ENCODE data around the gene BCAS1.
A peak's percentile ranks its signal among the peaks of the same experiment; 100 is the strongest.

The BCAS1 gene

DNA sequence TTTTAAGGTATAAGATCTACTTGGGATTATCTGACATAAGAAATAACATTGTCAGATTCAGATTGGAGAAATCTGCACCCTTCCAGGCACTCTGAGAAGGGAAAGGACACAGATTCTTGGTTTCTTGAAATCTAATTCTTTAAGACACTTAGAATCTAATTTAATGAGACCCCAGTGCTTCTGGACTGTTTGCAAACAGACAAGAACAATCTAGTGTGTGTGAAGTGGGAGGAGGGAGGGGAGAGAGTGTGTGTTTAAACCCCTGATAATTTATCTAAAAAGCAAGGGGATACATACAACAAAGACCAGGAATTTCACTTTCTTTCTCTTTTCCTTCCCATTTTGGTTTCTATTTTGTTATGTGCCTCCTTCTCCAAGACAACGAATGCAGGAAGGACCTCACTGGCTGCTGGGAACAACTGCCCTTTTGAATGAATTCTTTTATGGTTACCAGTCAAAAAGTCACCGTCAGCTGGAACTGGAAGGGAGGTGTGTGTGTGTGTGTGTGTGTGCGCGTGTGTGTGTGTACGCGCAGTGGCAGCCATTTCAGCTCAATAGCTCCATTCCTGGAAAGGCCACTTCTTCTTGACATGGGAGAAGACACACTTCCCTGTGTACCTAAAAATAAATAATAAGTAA lies 129.4 kb downstream of the BCAS1 start:
- peak; percentile 27 for DNase-seq
- peaks cover 33% of the 10 kb centered on the region for H3K4me1 ChIP-seq
- H3K9me3 ChIP-seq = no peaks in the 10 kb centered on the region
- H3K36me3 ChIP-seq = no peaks in the 10 kb centered on the region
- TF ChIP-seq, protein P1, sequence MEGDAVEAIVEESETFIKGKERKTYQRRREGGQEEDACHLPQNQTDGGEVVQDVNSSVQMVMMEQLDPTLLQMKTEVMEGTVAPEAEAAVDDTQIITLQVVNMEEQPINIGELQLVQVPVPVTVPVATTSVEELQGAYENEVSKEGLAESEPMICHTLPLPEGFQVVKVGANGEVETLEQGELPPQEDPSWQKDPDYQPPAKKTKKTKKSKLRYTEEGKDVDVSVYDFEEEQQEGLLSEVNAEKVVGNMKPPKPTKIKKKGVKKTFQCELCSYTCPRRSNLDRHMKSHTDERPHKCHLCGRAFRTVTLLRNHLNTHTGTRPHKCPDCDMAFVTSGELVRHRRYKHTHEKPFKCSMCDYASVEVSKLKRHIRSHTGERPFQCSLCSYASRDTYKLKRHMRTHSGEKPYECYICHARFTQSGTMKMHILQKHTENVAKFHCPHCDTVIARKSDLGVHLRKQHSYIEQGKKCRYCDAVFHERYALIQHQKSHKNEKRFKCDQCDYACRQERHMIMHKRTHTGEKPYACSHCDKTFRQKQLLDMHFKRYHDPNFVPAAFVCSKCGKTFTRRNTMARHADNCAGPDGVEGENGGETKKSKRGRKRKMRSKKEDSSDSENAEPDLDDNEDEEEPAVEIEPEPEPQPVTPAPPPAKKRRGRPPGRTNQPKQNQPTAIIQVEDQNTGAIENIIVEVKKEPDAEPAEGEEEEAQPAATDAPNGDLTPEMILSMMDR (IDR thresholded peaks at IDR 0.05; ENCODE audit: low read depth, low read length) = no peak
- no peaks in the 10 kb centered on the region for H3K27me3 ChIP-seq
- H3K4me3 ChIP-seq (ENCODE audit: low read depth, low read length) = no peak overlapping the region

DNA sequence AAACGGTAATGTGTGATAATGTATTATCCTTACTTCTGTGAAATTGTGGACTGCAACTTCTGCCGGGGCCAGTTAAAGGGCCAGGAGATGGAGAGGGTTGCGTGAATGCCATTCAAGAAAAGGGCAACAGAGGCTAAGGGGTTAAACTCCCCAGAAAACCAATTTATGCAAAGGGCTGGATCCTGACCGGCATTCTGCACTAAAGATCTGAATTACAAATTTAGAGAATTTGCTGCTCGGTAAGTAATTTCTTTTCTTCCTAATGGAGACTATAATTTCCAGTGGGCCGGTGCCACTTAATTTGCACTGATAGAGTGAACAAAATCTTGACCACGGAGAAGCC lies 130.1 kb downstream of the BCAS1 start:
- Histone ChIP-seq H3K4me3 (ENCODE audit: low read depth, low read length) (no peak overlapping the region), H3K9me3 (no peaks in the 10 kb centered on the region), H3K4me1 (peaks cover 33% of the 10 kb centered on the region), H3K27me3 (no peaks in the 10 kb centered on the region), H3K36me3 (no peaks in the 10 kb centered on the region)
- no peak for DNase-seq
- TF ChIP-seq, protein P1 (IDR thresholded peaks at IDR 0.05; ENCODE audit: low read depth, low read length) = no peak

DNA sequence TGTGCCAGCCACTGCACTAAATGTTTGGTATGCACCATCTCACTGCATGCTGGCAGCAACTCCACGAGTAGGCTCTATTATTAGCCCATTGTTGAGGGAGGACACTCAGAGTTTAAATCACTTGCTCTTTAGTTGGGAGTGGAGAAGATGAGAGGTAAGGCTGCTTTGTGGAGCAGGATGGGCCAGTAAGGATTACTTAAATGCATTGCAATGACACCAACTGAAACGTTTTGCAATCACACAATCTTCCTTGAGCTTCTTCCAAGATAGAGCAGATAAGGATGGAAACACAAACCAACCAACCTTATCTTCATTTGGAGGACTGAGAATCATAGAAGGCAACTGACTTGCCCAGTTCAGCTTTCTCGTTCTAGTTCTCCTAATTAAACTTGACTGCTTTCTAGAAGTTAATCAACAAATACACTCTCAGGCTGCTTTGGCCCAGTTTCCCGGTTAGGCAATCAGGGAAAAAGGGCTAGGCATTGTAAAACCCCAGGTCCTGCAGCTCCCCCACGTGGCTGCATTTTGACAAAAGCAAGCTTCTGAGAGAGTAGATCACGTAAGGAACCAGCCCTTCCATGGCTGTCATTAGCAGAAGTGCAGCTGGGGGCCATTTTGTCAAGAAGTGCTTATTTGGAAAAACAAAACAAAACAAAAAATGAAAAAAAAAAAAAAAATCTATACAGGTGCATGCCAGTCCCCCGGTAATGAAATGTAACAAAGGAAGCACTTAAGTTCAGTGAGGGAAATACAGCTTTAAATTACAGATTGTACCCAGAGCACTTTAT lies 130.6 kb downstream of the BCAS1 start:
- peak; percentile 92 for DNase-seq
- TF ChIP-seq, protein P1 (IDR thresholded peaks at IDR 0.05; ENCODE audit: low read depth, low read length) = peak; percentile 89
- H3K36me3 ChIP-seq = no peaks in the 10 kb centered on the region
- H3K9me3 ChIP-seq = no peaks in the 10 kb centered on the region
- no peaks in the 10 kb centered on the region for H3K27me3 ChIP-seq
- H3K4me1 ChIP-seq = peaks cover 33% of the 10 kb centered on the region
- no peak overlapping the region for H3K4me3 ChIP-seq (ENCODE audit: low read depth, low read length)

DNA sequence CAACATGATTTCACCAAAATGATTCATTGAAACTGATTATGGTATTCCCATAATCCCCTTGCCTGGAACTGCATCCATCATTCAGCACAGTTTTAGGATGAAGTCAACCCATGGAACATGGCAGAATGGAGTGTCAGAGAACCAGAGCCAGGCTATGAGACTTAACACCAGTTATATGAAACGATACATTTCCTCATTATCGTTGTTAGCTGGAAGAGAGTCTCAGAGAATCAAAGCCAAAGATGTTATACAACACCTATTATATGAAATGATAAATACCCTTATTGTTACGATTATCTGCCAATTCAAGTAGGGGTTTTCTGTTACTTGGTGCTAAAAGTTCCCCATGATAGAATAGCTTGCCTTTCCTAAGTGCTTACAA lies 131.2 kb downstream of the BCAS1 start:
- TF ChIP-seq, protein P1 (IDR thresholded peaks at IDR 0.05; ENCODE audit: low read depth, low read length) = no peak

DNA sequence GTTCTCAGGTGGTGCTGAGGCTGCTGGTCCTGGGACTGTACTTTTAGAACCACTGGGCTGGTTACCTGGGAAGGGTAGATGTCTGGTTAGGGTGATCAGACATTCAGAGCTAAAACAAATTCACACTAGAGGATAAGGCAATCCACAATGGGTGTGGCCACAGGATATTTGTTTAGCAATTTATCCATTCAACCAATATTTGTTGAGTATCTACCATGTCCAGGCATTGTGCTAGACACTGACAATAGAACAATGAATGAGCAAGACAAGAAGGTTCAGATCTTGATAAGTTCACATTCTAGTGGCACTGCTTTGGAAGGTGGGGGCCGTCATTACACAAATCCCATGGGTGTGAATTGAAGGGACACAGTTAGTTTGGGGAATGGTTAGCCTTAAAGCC lies 131.7 kb downstream of the BCAS1 start:
- Histone ChIP-seq H3K36me3 (no peaks in the 10 kb centered on the region), H3K4me3 (ENCODE audit: low read depth, low read length) (no peak overlapping the region), H3K4me1 (peaks cover 33% of the 10 kb centered on the region), H3K9me3 (no peaks in the 10 kb centered on the region), H3K27me3 (no peaks in the 10 kb centered on the region)
- no peak for DNase-seq
- TF ChIP-seq, protein P1 (IDR thresholded peaks at IDR 0.05; ENCODE audit: low read depth, low read length) = no peak

More for the DNA sequence above, 131.2 kb downstream of the BCAS1 start:
- H3K4me1 ChIP-seq = peaks cover 33% of the 10 kb centered on the region
- H3K27me3 ChIP-seq = no peaks in the 10 kb centered on the region
- no peak overlapping the region for H3K4me3 ChIP-seq (ENCODE audit: low read depth, low read length)
- DNase-seq = no peak
- no peaks in the 10 kb centered on the region for H3K36me3 ChIP-seq
- H3K9me3 ChIP-seq = no peaks in the 10 kb centered on the region

DNA sequence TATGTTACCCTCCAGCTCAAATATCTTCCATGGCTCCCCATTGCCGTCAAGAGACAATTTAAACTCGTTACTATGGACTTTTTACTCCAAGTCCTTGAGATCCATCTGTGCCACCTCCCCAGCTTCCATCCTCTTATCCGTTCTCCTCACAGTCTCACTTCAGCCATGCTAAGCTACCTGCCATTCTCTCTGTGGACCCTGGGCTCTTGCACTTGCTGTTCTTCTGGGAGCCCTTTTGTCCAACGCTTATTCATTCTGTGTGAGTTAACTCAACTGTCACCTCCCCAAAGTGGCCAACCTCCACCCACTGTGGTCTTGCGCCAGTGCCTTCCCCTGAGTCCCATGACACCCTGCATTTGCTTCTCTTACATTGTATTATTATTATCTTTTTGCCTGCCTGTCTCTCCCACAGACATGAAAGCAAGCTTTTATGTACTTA lies 132.4 kb downstream of the BCAS1 start:
- DNase-seq = no peak
- Histone ChIP-seq H3K4me1 (peaks cover 30% of the 10 kb centered on the region), H3K9me3 (no peaks in the 10 kb centered on the region), H3K4me3 (ENCODE audit: low read depth, low read length) (no peak overlapping the region), H3K27me3 (no peaks in the 10 kb centered on the region), H3K36me3 (no peaks in the 10 kb centered on the region)
- TF ChIP-seq, protein P1 (IDR thresholded peaks at IDR 0.05; ENCODE audit: low read depth, low read length) = no peak
